Breast epithelium (tissue), 4 donors: ENCODE results near the gene NEMP2. TPM values are rescaled to one million over a fixed set of nuclear protein-coding genes. Genes with fewer than 3 reads are reported as not detected.

ENCODE experiments used
- DNase-seq, 2 donors: peaks; one replicate each; pipeline ENCODE4 v3.0.0-alpha.2; 2019; ENCODE audit warnings: low spot score in 2 of 2
- H3K27ac ChIP-seq, 2 donors: fragments of 200-600 bp; sonication (generic) in 1 of 2; one replicate each; pipeline ENCODE4 v1.5.1; 2016 to 2019; ENCODE audit warnings: mild to moderate bottlenecking in 1 of 2
- H3K27me3 ChIP-seq, 2 donors: fragments of 200-600 bp; sonication (generic) in 1 of 2; one replicate each; pipeline versions ENCODE4 v1.5.1 to v1.6.0; 2017 to 2019; ENCODE audit warnings: control low read depth in 1 of 2, mild to moderate bottlenecking in 1 of 2
- H3K36me3 ChIP-seq: fragments of 200-600 bp; one replicate; pipeline ENCODE4 v1.5.1; 2019
- H3K4me1 ChIP-seq, 2 donors: fragments of 200-600 bp; sonication (generic); one replicate each; pipeline ENCODE4 v1.5.1; 2016 to 2019; ENCODE audit warnings: control low read depth in 1 of 2
- H3K4me3 ChIP-seq, 3 donors: fragments of 200-600 bp; sonication (generic); 1 replicate in 2 of 3; 2 replicates in 1 of 3; pipeline ENCODE4 v1.5.1; 2016 to 2019; ENCODE audit warnings: mild to moderate bottlenecking in 3 of 3, moderate library complexity in 2 of 3
- H3K9me3 ChIP-seq, 2 donors: fragments of 200-600 bp; sonication (generic) in 1 of 2; one replicate each; pipeline ENCODE4 v1.5.1; 2016 to 2019; ENCODE audit warnings: control low read depth in 1 of 2
- POLR2A ChIP-seq: fragments of 450-650 bp; IDR thresholded peaks from one replicate; pipeline ENCODE4 v1.6.1; 2016; ENCODE audit warnings: antibody characterized with exemption, mild to moderate bottlenecking, moderate library complexity
- POLR2AphosphoS5 ChIP-seq, 3 donors: sonication (generic); formaldehyde crosslinking; IDR thresholded peaks; one replicate each; pipeline ENCODE4 v1.6.1; 2017; ENCODE audit warnings: antibody characterized with exemption in 3 of 3
- intact Hi-C: fragments of 100-400 bp; cut with DNase I; formaldehyde crosslinking; loops from one replicate; pipeline ENCODE4 v1.15.1; 2023; ENCODE audit warnings: low total_unique reads
- total RNA-seq, 3 donors: library from RNA; depleted of rRNA; stranded (reverse); fragments of >200 nt; gene quantifications; one replicate each; pipeline ENCODE4 v1.1.0, GENCODE V29; 2016
- TF ChIP-seq, protein P1 (sequence below), 3 donors: fragments of 450-650 bp; IDR thresholded peaks; one replicate each; pipeline ENCODE4 v1.5.1; 2016 to 2017; ENCODE audit warnings: antibody characterized with exemption in 3 of 3, mild to moderate bottlenecking in 3 of 3, moderate library complexity in 3 of 3

Gene NEMP2
- total RNA-seq, 3 donors from 2014 or later, result 4.5 to 6.6 (median 5.2) TPM

DNA sequence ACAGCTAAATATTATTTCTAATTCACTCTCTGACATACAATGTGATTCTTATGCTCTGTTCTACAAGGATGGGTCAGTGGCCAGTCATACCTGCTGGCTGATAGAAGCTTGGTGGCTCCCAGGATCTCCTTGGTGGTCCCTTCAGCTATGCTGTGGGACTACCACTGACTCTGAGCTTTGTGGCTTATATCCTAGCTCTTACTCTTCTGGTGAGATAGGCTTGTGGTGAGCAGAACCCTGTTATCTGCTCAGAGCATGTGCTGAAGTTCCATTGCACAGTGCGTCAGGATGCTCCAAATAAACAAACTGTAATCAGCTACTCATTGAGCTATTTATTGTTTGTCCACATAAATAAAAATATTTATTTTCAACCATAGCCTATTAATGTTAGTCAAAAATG lies 74.6 kb downstream of the NEMP2 start:
- TF ChIP-seq POLR2A (no peak), POLR2AphosphoS5 (IDR thresholded peaks at IDR 0.05) (no peak)
- TF ChIP-seq, protein P1, sequence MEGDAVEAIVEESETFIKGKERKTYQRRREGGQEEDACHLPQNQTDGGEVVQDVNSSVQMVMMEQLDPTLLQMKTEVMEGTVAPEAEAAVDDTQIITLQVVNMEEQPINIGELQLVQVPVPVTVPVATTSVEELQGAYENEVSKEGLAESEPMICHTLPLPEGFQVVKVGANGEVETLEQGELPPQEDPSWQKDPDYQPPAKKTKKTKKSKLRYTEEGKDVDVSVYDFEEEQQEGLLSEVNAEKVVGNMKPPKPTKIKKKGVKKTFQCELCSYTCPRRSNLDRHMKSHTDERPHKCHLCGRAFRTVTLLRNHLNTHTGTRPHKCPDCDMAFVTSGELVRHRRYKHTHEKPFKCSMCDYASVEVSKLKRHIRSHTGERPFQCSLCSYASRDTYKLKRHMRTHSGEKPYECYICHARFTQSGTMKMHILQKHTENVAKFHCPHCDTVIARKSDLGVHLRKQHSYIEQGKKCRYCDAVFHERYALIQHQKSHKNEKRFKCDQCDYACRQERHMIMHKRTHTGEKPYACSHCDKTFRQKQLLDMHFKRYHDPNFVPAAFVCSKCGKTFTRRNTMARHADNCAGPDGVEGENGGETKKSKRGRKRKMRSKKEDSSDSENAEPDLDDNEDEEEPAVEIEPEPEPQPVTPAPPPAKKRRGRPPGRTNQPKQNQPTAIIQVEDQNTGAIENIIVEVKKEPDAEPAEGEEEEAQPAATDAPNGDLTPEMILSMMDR (IDR thresholded peaks at IDR 0.05), result no peak
- intact Hi-C loops, result no loop called here

DNA sequence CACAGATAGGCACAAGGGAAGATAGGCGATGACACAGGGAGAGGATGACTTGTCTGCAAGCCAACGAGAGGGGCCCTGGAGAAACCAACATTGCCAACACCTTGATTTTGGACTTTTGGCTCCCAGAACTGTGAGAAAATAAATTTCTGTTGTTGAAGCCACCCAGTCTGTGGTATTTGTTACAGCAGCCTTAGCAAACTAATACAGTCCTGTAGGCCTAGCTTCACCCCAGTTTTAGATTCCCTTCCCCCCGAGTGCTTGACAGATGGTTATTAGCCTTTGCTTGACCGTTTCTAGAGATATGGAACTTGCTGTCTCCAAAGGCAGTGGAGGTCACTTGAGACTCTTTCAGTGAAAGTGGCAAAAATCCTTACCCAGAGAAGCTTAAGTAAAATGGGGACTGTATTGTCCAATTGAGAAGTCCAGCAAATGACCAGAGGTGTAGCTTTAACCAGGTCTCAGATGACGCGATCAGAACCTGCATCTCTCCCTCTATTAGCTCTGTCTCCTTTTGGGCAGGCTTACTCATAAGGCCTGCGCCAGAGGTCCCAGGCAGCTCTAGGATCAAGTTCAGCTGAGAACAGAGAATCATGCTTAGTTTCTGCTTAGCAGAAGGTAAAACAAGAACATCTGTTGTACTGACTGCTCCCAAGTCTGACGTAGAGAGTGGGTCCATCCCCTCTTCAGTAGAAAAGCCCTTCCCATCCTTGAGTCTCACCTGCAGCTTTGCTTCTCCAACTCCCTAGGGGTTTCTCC lies 76.0 kb downstream of the NEMP2 start:
- DNase-seq, result no peak
- Histone ChIP-seq H3K36me3 (no peaks in the 10 kb centered on the region), H3K4me3 (no peak overlapping the region), H3K27ac (no peak overlapping the region), H3K27me3 (no peaks in the 10 kb centered on the region), H3K9me3 (no peaks in the 10 kb centered on the region), H3K4me1 (no peaks in the 10 kb centered on the region)
- no peak for TF ChIP-seq POLR2AphosphoS5 (IDR thresholded peaks at IDR 0.05)
- intact Hi-C loops, result no loop called here

More for the DNA sequence above, 74.6 kb downstream of the NEMP2 start:
- H3K4me3 ChIP-seq, result no peak overlapping the region
- no peaks in the 10 kb centered on the region for H3K36me3 ChIP-seq
- H3K4me1 ChIP-seq, result no peaks in the 10 kb centered on the region
- no peak overlapping the region for H3K27ac ChIP-seq
- no peak for DNase-seq
- no peaks in the 10 kb centered on the region for H3K27me3 ChIP-seq
- no peaks in the 10 kb centered on the region for H3K9me3 ChIP-seq

DNA sequence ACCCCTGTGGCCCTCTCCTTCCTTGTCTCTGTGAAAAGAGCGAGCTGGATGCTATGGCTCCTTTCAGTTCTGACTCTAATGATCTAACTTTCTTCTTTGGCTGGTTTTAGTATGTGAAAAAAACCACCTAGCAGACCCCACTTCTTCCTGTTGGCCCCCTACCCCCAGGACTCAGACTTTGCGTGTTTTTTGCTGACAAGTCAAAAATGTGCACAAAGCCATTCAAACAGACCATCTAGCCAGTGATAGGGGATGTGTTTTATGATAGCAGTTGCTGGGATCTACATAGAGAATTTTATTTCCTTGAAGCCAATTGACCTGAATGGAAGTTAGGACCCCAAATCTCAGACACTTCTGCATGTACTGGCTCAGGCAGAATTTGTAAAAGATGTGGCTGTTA lies 77.3 kb downstream of the NEMP2 start:
- no peaks in the 10 kb centered on the region for H3K27me3 ChIP-seq
- no peak overlapping the region for H3K27ac ChIP-seq
- no peak overlapping the region for H3K4me3 ChIP-seq
- no peaks in the 10 kb centered on the region for H3K36me3 ChIP-seq
- TF ChIP-seq, protein P1 (IDR thresholded peaks at IDR 0.05), result no peak
- TF ChIP-seq POLR2AphosphoS5 (IDR thresholded peaks at IDR 0.05), result no peak
- intact Hi-C loops, result no loop called here
- H3K4me1 ChIP-seq, result no peaks in the 10 kb centered on the region
- H3K9me3 ChIP-seq, result no peaks in the 10 kb centered on the region
- no peak for DNase-seq

DNA sequence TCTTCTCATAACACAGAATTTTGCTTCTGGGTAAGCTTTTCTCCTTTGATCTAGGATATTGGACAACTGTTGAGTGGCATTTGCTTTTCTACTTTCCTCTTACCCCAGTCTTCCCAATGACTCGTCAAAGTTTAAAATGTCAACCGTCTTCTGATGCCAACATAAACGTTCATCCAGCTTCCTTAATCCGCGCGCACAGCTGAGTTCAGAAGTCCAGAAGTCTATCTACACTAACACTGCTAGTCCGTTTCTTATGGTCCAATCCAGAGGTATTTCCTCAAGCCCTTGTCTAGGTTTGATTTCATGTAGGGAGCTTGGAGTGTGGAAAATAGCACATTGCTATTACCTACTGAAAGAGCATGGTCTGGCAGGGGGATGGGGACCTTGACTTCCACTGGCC lies 77.7 kb downstream of the NEMP2 start:
- TF ChIP-seq POLR2AphosphoS5 (IDR thresholded peaks at IDR 0.05), result no peak
- intact Hi-C loops, result no loop called here
- Histone ChIP-seq H3K36me3 (no peaks in the 10 kb centered on the region), H3K27ac (no peak overlapping the region), H3K4me3 (no peak overlapping the region), H3K27me3 (no peaks in the 10 kb centered on the region), H3K9me3 (no peaks in the 10 kb centered on the region), H3K4me1 (no peaks in the 10 kb centered on the region)
- DNase-seq, result no peak

DNA sequence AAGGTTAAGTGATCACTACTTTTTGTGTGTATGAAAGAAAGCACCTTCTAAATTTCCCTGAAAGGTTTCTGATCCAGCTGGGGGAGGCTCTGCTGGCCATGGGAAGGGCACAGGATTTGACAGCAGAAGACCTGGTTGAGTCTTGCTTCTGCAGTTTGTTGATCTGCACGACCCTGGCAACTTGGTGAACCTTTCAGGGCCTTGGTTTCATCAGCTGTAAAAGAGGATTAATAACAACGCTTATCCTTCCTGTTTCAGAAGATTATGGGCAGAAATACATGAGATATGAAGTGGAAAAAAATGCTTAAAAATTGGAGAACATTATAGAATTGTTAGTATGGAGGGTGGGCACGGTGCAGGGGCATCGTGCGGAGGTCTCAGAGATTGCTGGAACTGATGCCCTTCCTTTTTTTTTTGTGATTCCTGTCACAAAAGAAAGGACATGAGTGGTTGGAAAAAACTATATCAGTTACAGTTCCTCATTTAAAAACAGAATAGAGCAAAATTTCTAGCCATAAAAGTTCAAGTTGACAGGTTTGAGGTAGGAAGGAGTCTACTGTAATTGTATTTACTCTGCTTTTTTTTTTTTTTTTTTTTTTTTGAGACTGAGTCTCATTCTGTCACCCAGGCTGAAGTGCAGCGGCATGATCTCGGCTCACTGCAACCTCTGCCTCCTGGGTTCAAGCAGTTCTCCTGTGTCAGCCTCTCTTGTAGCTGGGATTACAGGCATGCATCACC lies 79.0 kb downstream of the NEMP2 start:
- no peak for DNase-seq
- Histone ChIP-seq H3K36me3 (no peaks in the 10 kb centered on the region), H3K9me3 (no peaks in the 10 kb centered on the region), H3K27me3 (no peaks in the 10 kb centered on the region), H3K27ac (no peak overlapping the region), H3K4me3 (no peak overlapping the region), H3K4me1 (no peaks in the 10 kb centered on the region)
- TF ChIP-seq POLR2A (no peak), POLR2AphosphoS5 (IDR thresholded peaks at IDR 0.05) (no peak)
- TF ChIP-seq, protein P1 (IDR thresholded peaks at IDR 0.05), result no peak
- intact Hi-C loops, result no loop called here

DNA sequence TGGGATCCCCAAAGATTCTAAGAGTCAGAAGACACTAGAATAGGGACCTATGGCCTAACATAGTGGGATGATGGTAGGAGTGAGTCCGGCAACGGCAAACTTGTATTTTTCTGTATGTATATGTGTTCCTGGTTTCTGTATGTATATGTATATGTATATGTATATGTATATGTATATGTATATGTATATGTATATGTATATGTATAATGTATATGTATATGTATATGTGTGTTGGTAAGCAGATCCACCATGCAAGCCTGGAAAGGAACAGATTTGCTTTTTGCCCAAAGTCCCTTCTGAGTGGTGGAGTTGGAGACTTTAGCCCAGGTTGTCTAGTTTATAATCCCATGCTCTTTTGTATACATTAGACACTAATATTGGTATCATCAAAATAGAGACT lies 79.7 kb downstream of the NEMP2 start:
- intact Hi-C loops, result no loop called here
- TF ChIP-seq, protein P1 (IDR thresholded peaks at IDR 0.05), result no peak
- TF ChIP-seq POLR2AphosphoS5 (IDR thresholded peaks at IDR 0.05) (no peak), POLR2A (no peak)
- no peaks in the 10 kb centered on the region for H3K9me3 ChIP-seq
- no peaks in the 10 kb centered on the region for H3K36me3 ChIP-seq
- no peaks in the 10 kb centered on the region for H3K27me3 ChIP-seq
- H3K4me1 ChIP-seq, result no peaks in the 10 kb centered on the region
- DNase-seq, result no peak
- H3K4me3 ChIP-seq, result no peak overlapping the region
- no peak overlapping the region for H3K27ac ChIP-seq
